OCI-LY3 (cell line): ENCODE results near the gene BRF1.

ENCODE experiments used
- H2AFZ ChIP-seq: fragments of 200-600, 300-600 bp; shearing (Covaris generic); 2 replicates; pipeline ENCODE4 v1.6.0; 2014; ENCODE audit warnings: antibody characterized with exemption, low read depth, low read length
- H3K27ac ChIP-seq: fragments of 200-600, 300-600 bp; sonication (generic); 2 replicates; pipeline ENCODE4 v1.5.1; 2014; ENCODE audit warnings: mild to moderate bottlenecking, low read length, moderate library complexity, mixed read lengths
- H3K27me3 ChIP-seq: fragments of 200-600, 300-600 bp; sonication (generic); 2 replicates; pipeline ENCODE4 v1.6.1; 2014; ENCODE audit warnings: low read depth, low read length, mixed read lengths
- H3K36me3 ChIP-seq: fragments of 200-600, 300-600 bp; sonication (generic); replicated peaks from 2 replicates; pipeline ENCODE3; 2014; ENCODE audit warnings: low read depth, low read length, mixed read lengths
- H3K4me1 ChIP-seq: fragments of 300-600, 200-600 bp; sonication (generic); 2 replicates; pipeline ENCODE4 v1.6.1; 2014; ENCODE audit warnings: low read length, mixed read lengths
- H3K4me2 ChIP-seq: fragments of 200-600, 300-600 bp; sonication (generic); 2 replicates; pipeline ENCODE4 v1.6.1; 2014; ENCODE audit warnings: low read length, mixed read lengths
- H3K4me3 ChIP-seq: fragments of 300-600, 200-600 bp; sonication (generic); 2 replicates; pipeline ENCODE4 v1.5.1; 2014; ENCODE audit warnings: antibody characterized with exemption, mild to moderate bottlenecking, low read length, moderate library complexity
- H3K79me2 ChIP-seq: fragments of 300-600, 200-600 bp; shearing (Covaris generic); 2 replicates; pipeline ENCODE4 v1.6.1; 2014; ENCODE audit warnings: mild to moderate bottlenecking, low read length, mixed read lengths
- H3K9ac ChIP-seq: fragments of 300-600, 200-600 bp; shearing (Covaris generic); 2 replicates; pipeline ENCODE4 v1.6.0; 2014; ENCODE audit warnings: mild to moderate bottlenecking, low read length, moderate library complexity
- H3K9me3 ChIP-seq: fragments of 200-600, 300-600 bp; shearing (Covaris generic); 2 replicates; pipeline ENCODE4 v1.6.1; 2014; ENCODE audit warnings: low read length, mixed read lengths; ENCODE audit not compliant: insufficient read depth
- H4K20me1 ChIP-seq: fragments of 200-600, 300-600 bp; sonication (generic); 2 replicates; pipeline ENCODE4 v1.6.1; 2016; ENCODE audit warnings: low read length, mixed read lengths; ENCODE audit not compliant: insufficient read depth
- EZH2phosphoT487 ChIP-seq: fragments of 200-600 bp; shearing (Covaris generic); IDR thresholded peaks from 2 replicates; pipeline ENCODE4 v1.6.1; 2018; ENCODE audit warnings: antibody characterized with exemption, mixed run types, low read depth
- TF ChIP-seq, protein P1 (sequence below): fragments of 200-600, 300-600 bp; sonication (generic); IDR thresholded peaks from 2 replicates; pipeline ENCODE4 v1.5.1; 2014; ENCODE audit warnings: antibody characterized with exemption, low read length, low read depth

BRF1 gene

DNA sequence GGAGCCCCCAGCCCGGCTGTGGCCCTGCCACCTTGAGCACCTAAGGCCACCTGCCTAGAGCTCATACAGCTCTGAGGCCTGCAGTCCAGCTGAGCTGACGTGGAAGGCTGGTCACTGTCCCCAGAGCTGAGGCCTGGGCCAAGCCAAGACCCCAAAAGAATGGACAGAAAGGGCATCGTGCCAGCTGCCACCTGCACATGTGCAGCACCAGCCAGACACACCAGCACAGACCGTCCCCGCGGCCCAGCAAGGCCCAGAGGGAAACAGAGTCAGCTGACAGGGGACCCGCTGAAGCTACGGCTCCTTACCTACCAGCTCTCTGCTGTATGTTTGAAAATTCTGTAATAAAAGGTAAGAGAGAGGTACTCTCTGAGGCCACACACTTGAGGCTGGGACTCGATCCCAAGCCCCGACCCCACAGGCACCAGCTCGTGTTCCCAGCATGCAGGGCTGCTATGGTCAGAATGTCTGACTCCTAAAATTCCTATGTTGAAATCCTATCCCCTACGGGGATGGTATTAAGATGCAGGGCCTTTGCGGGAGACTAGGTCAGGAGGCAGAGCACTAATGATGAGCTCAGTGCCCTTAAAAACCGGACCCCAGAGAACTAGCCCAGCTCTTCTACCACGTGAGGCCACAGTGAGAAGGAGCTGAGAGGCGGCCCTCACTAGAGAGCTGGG lies 25.4 kb downstream of the BRF1 start:
- no peak overlapping the region for H3K4me2 ChIP-seq
- H3K4me1 ChIP-seq: no peaks in the 10 kb centered on the region
- no peak overlapping the region for H3K9ac ChIP-seq
- H3K36me3 ChIP-seq: no peaks in the 10 kb centered on the region
- TF ChIP-seq, protein P1, sequence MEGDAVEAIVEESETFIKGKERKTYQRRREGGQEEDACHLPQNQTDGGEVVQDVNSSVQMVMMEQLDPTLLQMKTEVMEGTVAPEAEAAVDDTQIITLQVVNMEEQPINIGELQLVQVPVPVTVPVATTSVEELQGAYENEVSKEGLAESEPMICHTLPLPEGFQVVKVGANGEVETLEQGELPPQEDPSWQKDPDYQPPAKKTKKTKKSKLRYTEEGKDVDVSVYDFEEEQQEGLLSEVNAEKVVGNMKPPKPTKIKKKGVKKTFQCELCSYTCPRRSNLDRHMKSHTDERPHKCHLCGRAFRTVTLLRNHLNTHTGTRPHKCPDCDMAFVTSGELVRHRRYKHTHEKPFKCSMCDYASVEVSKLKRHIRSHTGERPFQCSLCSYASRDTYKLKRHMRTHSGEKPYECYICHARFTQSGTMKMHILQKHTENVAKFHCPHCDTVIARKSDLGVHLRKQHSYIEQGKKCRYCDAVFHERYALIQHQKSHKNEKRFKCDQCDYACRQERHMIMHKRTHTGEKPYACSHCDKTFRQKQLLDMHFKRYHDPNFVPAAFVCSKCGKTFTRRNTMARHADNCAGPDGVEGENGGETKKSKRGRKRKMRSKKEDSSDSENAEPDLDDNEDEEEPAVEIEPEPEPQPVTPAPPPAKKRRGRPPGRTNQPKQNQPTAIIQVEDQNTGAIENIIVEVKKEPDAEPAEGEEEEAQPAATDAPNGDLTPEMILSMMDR: no peak
- TF ChIP-seq EZH2phosphoT487: no peak
- peaks cover 6% of the 10 kb centered on the region; the same call in 1 of the 2 replicates for H4K20me1 ChIP-seq
- H3K9me3 ChIP-seq: no peaks in the 10 kb centered on the region
- H2AFZ ChIP-seq: no peak overlapping the region
- H3K4me3 ChIP-seq: no peak overlapping the region
- H3K27ac ChIP-seq: no peak overlapping the region
- peaks cover 5% of the 10 kb centered on the region; the same call in 1 of the 2 replicates for H3K79me2 ChIP-seq
- H3K27me3 ChIP-seq: no peaks in the 10 kb centered on the region

- H3K27ac ChIP-seq: no peak overlapping the region
- H3K27me3 ChIP-seq: no peaks in the 10 kb centered on the region
- H2AFZ ChIP-seq: no peak overlapping the region
- H3K4me3 ChIP-seq: no peak overlapping the region
- peaks cover 5% of the 10 kb centered on the region; the same call in 1 of the 2 replicates for H4K20me1 ChIP-seq
- H3K79me2 ChIP-seq: peaks cover 5% of the 10 kb centered on the region; the same call in 1 of the 2 replicates
- TF ChIP-seq, protein P1: no peak
- no peak for TF ChIP-seq EZH2phosphoT487
- H3K4me2 ChIP-seq: no peak overlapping the region
- H3K9me3 ChIP-seq: no peaks in the 10 kb centered on the region
- H3K4me1 ChIP-seq: no peaks in the 10 kb centered on the region
- no peak overlapping the region for H3K9ac ChIP-seq
- no peaks in the 10 kb centered on the region for H3K36me3 ChIP-seq
These were observed 26.2 kb downstream of the BRF1 start for GRCh38 chr14:105274637-105275036.

DNA sequence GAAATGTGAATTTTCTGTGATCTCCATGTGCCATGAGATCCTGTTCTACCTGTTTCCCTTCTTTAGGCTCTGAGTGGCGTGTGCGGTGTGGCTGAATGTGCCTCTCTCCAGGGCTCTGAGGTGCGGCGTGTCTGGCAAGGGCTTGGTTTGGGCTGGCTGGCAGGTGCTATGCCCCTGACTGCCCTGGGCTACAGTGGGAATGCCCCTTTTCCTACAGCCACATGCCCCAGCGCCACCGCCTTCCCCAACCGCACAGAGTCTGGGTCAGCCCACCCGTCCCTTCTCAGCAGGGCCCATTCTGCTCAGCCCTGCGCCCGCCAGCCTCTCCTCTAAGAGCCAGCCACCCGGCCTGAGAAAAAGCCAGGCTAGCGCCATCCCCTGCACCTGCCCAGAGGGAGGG lies 27.7 kb downstream of the BRF1 start:
- no peak overlapping the region for H2AFZ ChIP-seq
- H4K20me1 ChIP-seq: no peaks in the 10 kb centered on the region
- peaks cover 5% of the 10 kb centered on the region; the same call in 1 of the 2 replicates for H3K79me2 ChIP-seq
- H3K36me3 ChIP-seq: no peaks in the 10 kb centered on the region
- no peaks in the 10 kb centered on the region for H3K27me3 ChIP-seq
- no peaks in the 10 kb centered on the region for H3K4me1 ChIP-seq
- no peak overlapping the region for H3K4me3 ChIP-seq
- no peak overlapping the region for H3K4me2 ChIP-seq
- no peak overlapping the region for H3K9ac ChIP-seq
- no peaks in the 10 kb centered on the region for H3K9me3 ChIP-seq
- H3K27ac ChIP-seq: no peak overlapping the region
- TF ChIP-seq EZH2phosphoT487: no peak
- TF ChIP-seq, protein P1: no peak

GRCh38 chr14:105272623-105273022 lies 28.2 kb downstream of the BRF1 start:
- no peak overlapping the region for H3K27ac ChIP-seq
- no peaks in the 10 kb centered on the region for H3K4me1 ChIP-seq
- H3K9me3 ChIP-seq: no peaks in the 10 kb centered on the region
- H3K9ac ChIP-seq: no peak overlapping the region
- no peak overlapping the region for H3K4me2 ChIP-seq
- H3K4me3 ChIP-seq: no peak overlapping the region
- H3K36me3 ChIP-seq: no peaks in the 10 kb centered on the region
- H2AFZ ChIP-seq: no peak overlapping the region
- no peaks in the 10 kb centered on the region for H4K20me1 ChIP-seq
- TF ChIP-seq EZH2phosphoT487: no peak
- TF ChIP-seq, protein P1: no peak
- peaks cover 5% of the 10 kb centered on the region; the same call in 1 of the 2 replicates for H3K79me2 ChIP-seq
- no peaks in the 10 kb centered on the region for H3K27me3 ChIP-seq
